MM.1S (cell line): ENCODE results near the gene PRKCB.

Experiments used
- DNase-seq: peaks from one replicate; pipeline ENCODE4 v3.0.0-alpha.2; 2015
- H2AFZ ChIP-seq: fragments of 300-600 bp; sonication (generic); 2 replicates; pipeline ENCODE4 v1.6.0; 2016; ENCODE audit warnings: antibody characterized with exemption, low read length
- H3F3A ChIP-seq: fragments of 300-600 bp; sonication (generic); 2 replicates; pipeline ENCODE4 v1.6.1; 2016; ENCODE audit warnings: mild to moderate bottlenecking, antibody characterized with exemption, low read length, moderate library complexity, mixed read lengths; ENCODE audit not compliant: insufficient read depth
- H3K27ac ChIP-seq: fragments of 300-600 bp; sonication (generic); 2 replicates; pipeline ENCODE4 v1.5.1; 2016; ENCODE audit warnings: mild to moderate bottlenecking, low read length
- H3K27me3 ChIP-seq: fragments of 300-600 bp; sonication (generic); replicated peaks from 2 replicates; pipeline ENCODE4 v1.6.0; 2016; ENCODE audit warnings: low read length; ENCODE audit not compliant: insufficient read depth
- H3K36me3 ChIP-seq: fragments of 300-600 bp; sonication (generic); replicated peaks from 2 replicates; pipeline ENCODE4 v1.6.1; 2016; ENCODE audit warnings: mild to moderate bottlenecking, low read length, mixed read lengths; ENCODE audit not compliant: insufficient read depth
- H3K4me1 ChIP-seq: fragments of 300-600 bp; sonication (generic); 2 replicates; pipeline ENCODE4 v1.6.1; 2016; ENCODE audit warnings: low read length, mixed read lengths
- H3K4me2 ChIP-seq: fragments of 300-600 bp; sonication (generic); 2 replicates; pipeline ENCODE4 v1.6.0; 2016; ENCODE audit warnings: low read depth, low read length
- H3K4me3 ChIP-seq: fragments of 300-600 bp; sonication (generic); 2 replicates; pipeline ENCODE4 v1.5.1; 2016; ENCODE audit warnings: low read length, mixed read lengths
- H3K79me2 ChIP-seq: fragments of 300-600 bp; sonication (generic); 2 replicates; pipeline ENCODE4 v1.6.1; 2016; ENCODE audit warnings: mixed run types, low read length, mixed read lengths
- H3K9ac ChIP-seq: fragments of 300-600 bp; sonication (generic); 2 replicates; pipeline ENCODE4 v1.6.1; 2016; ENCODE audit warnings: low read length, mixed read lengths
- H3K9me2 ChIP-seq: fragments of 300-600 bp; sonication (generic); replicated peaks from 2 replicates; pipeline ENCODE4 v1.6.1; 2016; ENCODE audit warnings: mild to moderate bottlenecking, low read length, mixed read lengths; ENCODE audit not compliant: insufficient read depth
- H3K9me3 ChIP-seq: fragments of 300-600 bp; sonication (generic); replicated peaks from 2 replicates; pipeline ENCODE4 v1.6.1; 2016; ENCODE audit warnings: mild to moderate bottlenecking, low read length, mixed read lengths; ENCODE audit not compliant: insufficient read depth
- H4K20me1 ChIP-seq: fragments of 300-600 bp; sonication (generic); 2 replicates; pipeline ENCODE4 v1.6.1; 2016; ENCODE audit warnings: mild to moderate bottlenecking, low read length, moderate library complexity, mixed read lengths; ENCODE audit not compliant: insufficient read depth
- CTCF ChIP-seq: fragments of 300-600 bp; sonication (generic); IDR thresholded peaks from 2 replicates; pipeline ENCODE4 v1.5.1; 2016; ENCODE audit warnings: antibody characterized with exemption, low read length, mixed read lengths
- EZH2 ChIP-seq: fragments of 300-600 bp; sonication (generic); optimal IDR thresholded peaks from 2 replicates; pipeline ENCODE3; 2017; ENCODE audit warnings: low read depth, mild to moderate bottlenecking, antibody characterized with exemption, low read length, mixed read lengths
- EZH2phosphoT487 ChIP-seq: fragments of 300-600 bp; sonication (generic); IDR thresholded peaks from 2 replicates; pipeline ENCODE4 v1.6.1; 2018; ENCODE audit warnings: antibody characterized with exemption, low read length

PRKCB gene

GRCh38 chr16:24116046-24116776 is 280.4 kb downstream of the PRKCB start:
- no peaks in the 10 kb centered on the region for H3K27me3 ChIP-seq
- H4K20me1 ChIP-seq, result no peaks in the 10 kb centered on the region
- DNase-seq, result no peak
- H2AFZ ChIP-seq, result no peak overlapping the region
- H3F3A ChIP-seq, result no peaks in the 10 kb centered on the region
- H3K79me2 ChIP-seq, result no peaks in the 10 kb centered on the region
- no peaks in the 10 kb centered on the region for H3K36me3 ChIP-seq
- H3K27ac ChIP-seq, result no peak overlapping the region
- TF ChIP-seq EZH2phosphoT487, result no peak
- TF ChIP-seq EZH2, result no peak
- no peak for TF ChIP-seq CTCF
- H3K4me1 ChIP-seq, result no peaks in the 10 kb centered on the region
- no peaks in the 10 kb centered on the region for H3K9me2 ChIP-seq
- H3K9me3 ChIP-seq, result no peaks in the 10 kb centered on the region
- no peak overlapping the region for H3K4me2 ChIP-seq
- no peak overlapping the region for H3K4me3 ChIP-seq
- H3K9ac ChIP-seq, result no peak overlapping the region

GRCh38 chr16:24116989-24117388 is 281.2 kb downstream of the PRKCB start:
- no peaks in the 10 kb centered on the region for H3K36me3 ChIP-seq
- H4K20me1 ChIP-seq, result no peaks in the 10 kb centered on the region
- H3K4me2 ChIP-seq, result no peak overlapping the region
- no peaks in the 10 kb centered on the region for H3F3A ChIP-seq
- TF ChIP-seq CTCF, result no peak
- TF ChIP-seq EZH2, result no peak
- no peak for TF ChIP-seq EZH2phosphoT487
- no peaks in the 10 kb centered on the region for H3K9me3 ChIP-seq
- H3K27me3 ChIP-seq, result no peaks in the 10 kb centered on the region
- no peak overlapping the region for H3K9ac ChIP-seq
- no peak overlapping the region for H3K4me3 ChIP-seq
- H3K79me2 ChIP-seq, result no peaks in the 10 kb centered on the region
- no peak for DNase-seq
- no peaks in the 10 kb centered on the region for H3K4me1 ChIP-seq
- no peak overlapping the region for H3K27ac ChIP-seq
- H2AFZ ChIP-seq, result no peak overlapping the region
- no peaks in the 10 kb centered on the region for H3K9me2 ChIP-seq

- H2AFZ ChIP-seq, result no peak overlapping the region
- no peaks in the 10 kb centered on the region for H3K79me2 ChIP-seq
- no peaks in the 10 kb centered on the region for H3K36me3 ChIP-seq
- H3K27ac ChIP-seq, result no peak overlapping the region
- no peak for DNase-seq
- no peak overlapping the region for H3K4me3 ChIP-seq
- H3K4me1 ChIP-seq, result no peaks in the 10 kb centered on the region
- H3F3A ChIP-seq, result no peaks in the 10 kb centered on the region
- TF ChIP-seq CTCF (no peak), EZH2 (no peak), EZH2phosphoT487 (no peak)
- no peaks in the 10 kb centered on the region for H3K27me3 ChIP-seq
- no peaks in the 10 kb centered on the region for H3K9me2 ChIP-seq
- no peak overlapping the region for H3K9ac ChIP-seq
- H3K4me2 ChIP-seq, result no peak overlapping the region
- no peaks in the 10 kb centered on the region for H4K20me1 ChIP-seq
- no peaks in the 10 kb centered on the region for H3K9me3 ChIP-seq
These were observed 281.9 kb downstream of the PRKCB start for GRCh38 chr16:24117680-24118079.
